Measurements from ENCODE around the gene MCMBP. TPM values are rescaled to one million over a fixed set of nuclear protein-coding genes. Genes with fewer than 3 reads are reported as not detected.

MCMBP gene
- total and polyA plus RNA-seq, 11 donors, result 8.7 to 39.4 (median 29.7) TPM

Other genes starting within 250 kb of the MCMBP start
- gene BAG3, start 221.5 kb downstream of the MCMBP start, total RNA-seq, result 100 to 1,000 TPM in 8 of 9 donors, 10 to 100 TPM in 1; 85.1 to 219 (median 141) TPM
- gene BAG3, start 221.5 kb downstream of the MCMBP start, polyA plus RNA-seq, result 100 to 1,000 TPM in 1 of 2 donors, 10 to 100 TPM in 1; 78.8 to 271 TPM
- gene INPP5F, start 146.8 kb downstream of the MCMBP start, total RNA-seq, result 1 to 10 TPM; 3.9 to 9.9 (median 6.6) TPM
- 1 to 10 TPM; 3.0 to 5.4 TPM for gene INPP5F, start 146.8 kb downstream of the MCMBP start, polyA plus RNA-seq
- gene SEC23IP, start 19.9 kb upstream of the MCMBP start, total RNA-seq, result 10 to 100 TPM; 10.9 to 42.0 (median 28.0) TPM
- 10 to 100 TPM in 1 of 2 donors, 1 to 10 TPM in 1; 4.3 to 13.8 TPM for gene SEC23IP, start 19.9 kb upstream of the MCMBP start, polyA plus RNA-seq

Measured in heart left ventricle (tissue), 11 donors.